H1 (cell line): ENCODE data around the gene SHPK. TPM values are rescaled to one million over a fixed set of nuclear protein-coding genes. Genes with fewer than 3 reads are reported as not detected.

Experiments used
- NRF1 ChIP-seq: IDR thresholded peaks from 2 replicates; pipeline ENCODE4 v1.6.1; 2011; ENCODE audit warnings: mild to moderate bottlenecking, low read depth, low read length, improper control_type of control experiment
- TAF1 ChIP-seq: IDR thresholded peaks from 2 replicates; pipeline ENCODE4 v1.6.1; 2011; ENCODE audit warnings: mild to moderate bottlenecking, low read depth, low read length
- polyA plus RNA-seq, 7 experiments: library from polyadenylated mRNA; depleted of rRNA in 3 of 7; stranded (reverse) in 5 of 7; unstranded in 2 of 7; fragments of >200 nt in 5 of 7; fragments of 200-250 nt in 2 of 7; gene quantifications; 1 replicate in 5 of 7; 2 replicates in 1 of 7; 4 replicates in 1 of 7; pipeline versions ENCODE4 v1.2.1 to v1.2.3, GENCODE V29; 2011 to 2013; ENCODE audit warnings: missing spikeins in 2 of 7, mixed read lengths in 2 of 7
- total RNA-seq: library from RNA; stranded (reverse); fragmentation: NEBNext Ultra II Directional; extraction: Animal tissue kit (Norgen Biotek cat#: 25700); gene quantifications from 2 replicates; pipeline ENCODE4 v1.2.1, GENCODE V29; 2021
- TF ChIP-seq, protein P1 (sequence below): fragments of 300-600 bp; sonication (generic); IDR thresholded peaks from 2 replicates; pipeline ENCODE4 v1.7.1; 2012; ENCODE audit warnings: low read length, moderate library complexity, mild to moderate bottlenecking, inconsistent platforms; ENCODE audit not compliant: insufficient replicate concordance
- TF ChIP-seq, protein P2 (sequence below): IDR thresholded peaks from 2 replicates; pipeline ENCODE4 v1.6.1; 2012; ENCODE audit warnings: inconsistent platforms

The SHPK gene
- total and polyA plus RNA-seq, 2 of the 8 experiments (the other 6 are each of a cell fraction or from before 2014, with no cell fraction given): 28.6 to 36.7 TPM

DNA sequence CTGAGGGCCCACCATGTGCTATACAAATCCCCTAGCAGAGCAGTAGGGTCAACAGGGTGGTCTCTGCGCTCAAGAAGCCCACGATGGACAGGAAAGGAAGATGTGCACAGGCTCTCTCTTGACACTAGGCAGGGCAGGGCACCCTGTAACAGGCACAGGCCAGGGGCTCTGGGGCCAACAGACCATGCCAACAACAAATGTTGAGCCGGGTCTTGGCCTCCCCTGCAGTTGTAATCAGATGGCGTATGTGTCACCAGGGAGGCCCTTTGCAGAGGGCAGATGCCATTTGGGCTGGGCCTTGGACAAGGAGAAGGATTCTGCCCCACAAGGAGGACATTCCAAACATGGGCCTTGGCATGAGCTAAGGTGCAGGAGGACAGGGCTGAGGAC lies 32.2 kb downstream of the SHPK start (continued):
- TF ChIP-seq, protein P1, sequence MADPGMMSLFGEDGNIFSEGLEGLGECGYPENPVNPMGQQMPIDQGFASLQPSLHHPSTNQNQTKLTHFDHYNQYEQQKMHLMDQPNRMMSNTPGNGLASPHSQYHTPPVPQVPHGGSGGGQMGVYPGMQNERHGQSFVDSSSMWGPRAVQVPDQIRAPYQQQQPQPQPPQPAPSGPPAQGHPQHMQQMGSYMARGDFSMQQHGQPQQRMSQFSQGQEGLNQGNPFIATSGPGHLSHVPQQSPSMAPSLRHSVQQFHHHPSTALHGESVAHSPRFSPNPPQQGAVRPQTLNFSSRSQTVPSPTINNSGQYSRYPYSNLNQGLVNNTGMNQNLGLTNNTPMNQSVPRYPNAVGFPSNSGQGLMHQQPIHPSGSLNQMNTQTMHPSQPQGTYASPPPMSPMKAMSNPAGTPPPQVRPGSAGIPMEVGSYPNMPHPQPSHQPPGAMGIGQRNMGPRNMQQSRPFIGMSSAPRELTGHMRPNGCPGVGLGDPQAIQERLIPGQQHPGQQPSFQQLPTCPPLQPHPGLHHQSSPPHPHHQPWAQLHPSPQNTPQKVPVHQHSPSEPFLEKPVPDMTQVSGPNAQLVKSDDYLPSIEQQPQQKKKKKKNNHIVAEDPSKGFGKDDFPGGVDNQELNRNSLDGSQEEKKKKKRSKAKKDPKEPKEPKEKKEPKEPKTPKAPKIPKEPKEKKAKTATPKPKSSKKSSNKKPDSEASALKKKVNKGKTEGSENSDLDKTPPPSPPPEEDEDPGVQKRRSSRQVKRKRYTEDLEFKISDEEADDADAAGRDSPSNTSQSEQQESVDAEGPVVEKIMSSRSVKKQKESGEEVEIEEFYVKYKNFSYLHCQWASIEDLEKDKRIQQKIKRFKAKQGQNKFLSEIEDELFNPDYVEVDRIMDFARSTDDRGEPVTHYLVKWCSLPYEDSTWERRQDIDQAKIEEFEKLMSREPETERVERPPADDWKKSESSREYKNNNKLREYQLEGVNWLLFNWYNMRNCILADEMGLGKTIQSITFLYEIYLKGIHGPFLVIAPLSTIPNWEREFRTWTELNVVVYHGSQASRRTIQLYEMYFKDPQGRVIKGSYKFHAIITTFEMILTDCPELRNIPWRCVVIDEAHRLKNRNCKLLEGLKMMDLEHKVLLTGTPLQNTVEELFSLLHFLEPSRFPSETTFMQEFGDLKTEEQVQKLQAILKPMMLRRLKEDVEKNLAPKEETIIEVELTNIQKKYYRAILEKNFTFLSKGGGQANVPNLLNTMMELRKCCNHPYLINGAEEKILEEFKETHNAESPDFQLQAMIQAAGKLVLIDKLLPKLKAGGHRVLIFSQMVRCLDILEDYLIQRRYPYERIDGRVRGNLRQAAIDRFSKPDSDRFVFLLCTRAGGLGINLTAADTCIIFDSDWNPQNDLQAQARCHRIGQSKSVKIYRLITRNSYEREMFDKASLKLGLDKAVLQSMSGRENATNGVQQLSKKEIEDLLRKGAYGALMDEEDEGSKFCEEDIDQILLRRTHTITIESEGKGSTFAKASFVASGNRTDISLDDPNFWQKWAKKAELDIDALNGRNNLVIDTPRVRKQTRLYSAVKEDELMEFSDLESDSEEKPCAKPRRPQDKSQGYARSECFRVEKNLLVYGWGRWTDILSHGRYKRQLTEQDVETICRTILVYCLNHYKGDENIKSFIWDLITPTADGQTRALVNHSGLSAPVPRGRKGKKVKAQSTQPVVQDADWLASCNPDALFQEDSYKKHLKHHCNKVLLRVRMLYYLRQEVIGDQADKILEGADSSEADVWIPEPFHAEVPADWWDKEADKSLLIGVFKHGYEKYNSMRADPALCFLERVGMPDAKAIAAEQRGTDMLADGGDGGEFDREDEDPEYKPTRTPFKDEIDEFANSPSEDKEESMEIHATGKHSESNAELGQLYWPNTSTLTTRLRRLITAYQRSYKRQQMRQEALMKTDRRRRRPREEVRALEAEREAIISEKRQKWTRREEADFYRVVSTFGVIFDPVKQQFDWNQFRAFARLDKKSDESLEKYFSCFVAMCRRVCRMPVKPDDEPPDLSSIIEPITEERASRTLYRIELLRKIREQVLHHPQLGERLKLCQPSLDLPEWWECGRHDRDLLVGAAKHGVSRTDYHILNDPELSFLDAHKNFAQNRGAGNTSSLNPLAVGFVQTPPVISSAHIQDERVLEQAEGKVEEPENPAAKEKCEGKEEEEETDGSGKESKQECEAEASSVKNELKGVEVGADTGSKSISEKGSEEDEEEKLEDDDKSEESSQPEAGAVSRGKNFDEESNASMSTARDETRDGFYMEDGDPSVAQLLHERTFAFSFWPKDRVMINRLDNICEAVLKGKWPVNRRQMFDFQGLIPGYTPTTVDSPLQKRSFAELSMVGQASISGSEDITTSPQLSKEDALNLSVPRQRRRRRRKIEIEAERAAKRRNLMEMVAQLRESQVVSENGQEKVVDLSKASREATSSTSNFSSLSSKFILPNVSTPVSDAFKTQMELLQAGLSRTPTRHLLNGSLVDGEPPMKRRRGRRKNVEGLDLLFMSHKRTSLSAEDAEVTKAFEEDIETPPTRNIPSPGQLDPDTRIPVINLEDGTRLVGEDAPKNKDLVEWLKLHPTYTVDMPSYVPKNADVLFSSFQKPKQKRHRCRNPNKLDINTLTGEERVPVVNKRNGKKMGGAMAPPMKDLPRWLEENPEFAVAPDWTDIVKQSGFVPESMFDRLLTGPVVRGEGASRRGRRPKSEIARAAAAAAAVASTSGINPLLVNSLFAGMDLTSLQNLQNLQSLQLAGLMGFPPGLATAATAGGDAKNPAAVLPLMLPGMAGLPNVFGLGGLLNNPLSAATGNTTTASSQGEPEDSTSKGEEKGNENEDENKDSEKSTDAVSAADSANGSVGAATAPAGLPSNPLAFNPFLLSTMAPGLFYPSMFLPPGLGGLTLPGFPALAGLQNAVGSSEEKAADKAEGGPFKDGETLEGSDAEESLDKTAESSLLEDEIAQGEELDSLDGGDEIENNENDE: no peak
- TF ChIP-seq NRF1 (no peak), TAF1 (no peak)
- TF ChIP-seq, protein P2, sequence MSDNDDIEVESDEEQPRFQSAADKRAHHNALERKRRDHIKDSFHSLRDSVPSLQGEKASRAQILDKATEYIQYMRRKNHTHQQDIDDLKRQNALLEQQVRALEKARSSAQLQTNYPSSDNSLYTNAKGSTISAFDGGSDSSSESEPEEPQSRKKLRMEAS: no peak
